Endothelial cell of umbilical vein (primary cell): ENCODE results near the gene RCOR1.

Experiments
- CTCF ChIP-seq, 2 donors: IDR thresholded peaks; 1 replicate in 1 of 2; 2 replicates in 1 of 2; pipeline ENCODE4 v1.5.1; 2011; ENCODE audit warnings: low read length in 2 of 2, mild to moderate bottlenecking in 2 of 2, moderate library complexity in 2 of 2, control low read depth in 1 of 2, inconsistent platforms in 1 of 2, low read depth in 1 of 2; ENCODE audit not compliant: insufficient read depth in 1 of 2; ENCODE audit errors: extremely low read depth in 1 of 2
- EZH2 ChIP-seq: IDR thresholded peaks from 2 replicates; pipeline ENCODE4 v1.6.1; 2012; ENCODE audit warnings: borderline replicate concordance, low read depth, mild to moderate bottlenecking, moderate library complexity, low read length, inconsistent platforms; ENCODE audit not compliant: severe bottlenecking
- MAX ChIP-seq: IDR thresholded peaks from 2 replicates; pipeline ENCODE4 v1.6.1; 2011; ENCODE audit not compliant: insufficient read depth, insufficient read length
- MYC ChIP-seq: IDR thresholded peaks from one replicate; pipeline ENCODE4 v1.6.1; 2011; ENCODE audit warnings: mild to moderate bottlenecking, low read depth, low read length
- POLR2A ChIP-seq: IDR thresholded peaks from 2 replicates; pipeline ENCODE4 v1.6.1; 2012; ENCODE audit warnings: low read depth, mild to moderate bottlenecking, control low read depth, low read length

- TF ChIP-seq CTCF (IDR thresholded peaks at IDR 0.05; ENCODE audit: extremely low read depth in 1 of 2, insufficient read depth in 1 of 2, low read depth in 1 of 2, low read length in 2 of 2) (no peak), POLR2A (no peak), EZH2 (no peak), MAX (no peak), MYC (no peak)
These were observed 142.0 kb downstream of the RCOR1 start for GRCh38 chr14:102734436-102734835.
